ENCODE measurements around the gene C1orf198.

GRCh38 chr1:230823426-230823825 lies 44.9 kb downstream of the C1orf198 start:
- TF ChIP-seq, protein P1, sequence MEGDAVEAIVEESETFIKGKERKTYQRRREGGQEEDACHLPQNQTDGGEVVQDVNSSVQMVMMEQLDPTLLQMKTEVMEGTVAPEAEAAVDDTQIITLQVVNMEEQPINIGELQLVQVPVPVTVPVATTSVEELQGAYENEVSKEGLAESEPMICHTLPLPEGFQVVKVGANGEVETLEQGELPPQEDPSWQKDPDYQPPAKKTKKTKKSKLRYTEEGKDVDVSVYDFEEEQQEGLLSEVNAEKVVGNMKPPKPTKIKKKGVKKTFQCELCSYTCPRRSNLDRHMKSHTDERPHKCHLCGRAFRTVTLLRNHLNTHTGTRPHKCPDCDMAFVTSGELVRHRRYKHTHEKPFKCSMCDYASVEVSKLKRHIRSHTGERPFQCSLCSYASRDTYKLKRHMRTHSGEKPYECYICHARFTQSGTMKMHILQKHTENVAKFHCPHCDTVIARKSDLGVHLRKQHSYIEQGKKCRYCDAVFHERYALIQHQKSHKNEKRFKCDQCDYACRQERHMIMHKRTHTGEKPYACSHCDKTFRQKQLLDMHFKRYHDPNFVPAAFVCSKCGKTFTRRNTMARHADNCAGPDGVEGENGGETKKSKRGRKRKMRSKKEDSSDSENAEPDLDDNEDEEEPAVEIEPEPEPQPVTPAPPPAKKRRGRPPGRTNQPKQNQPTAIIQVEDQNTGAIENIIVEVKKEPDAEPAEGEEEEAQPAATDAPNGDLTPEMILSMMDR (IDR thresholded peaks at IDR 0.05; ENCODE audit: low read depth, low read length, poor library complexity, severe bottlenecking), result no peak
- TF ChIP-seq EZH2phosphoT487 (IDR thresholded peaks at IDR 0.05; ENCODE audit: borderline replicate concordance, low read length), result no peak
